ENCODE data around the gene WDSUB1.

The WDSUB1 gene

DNA sequence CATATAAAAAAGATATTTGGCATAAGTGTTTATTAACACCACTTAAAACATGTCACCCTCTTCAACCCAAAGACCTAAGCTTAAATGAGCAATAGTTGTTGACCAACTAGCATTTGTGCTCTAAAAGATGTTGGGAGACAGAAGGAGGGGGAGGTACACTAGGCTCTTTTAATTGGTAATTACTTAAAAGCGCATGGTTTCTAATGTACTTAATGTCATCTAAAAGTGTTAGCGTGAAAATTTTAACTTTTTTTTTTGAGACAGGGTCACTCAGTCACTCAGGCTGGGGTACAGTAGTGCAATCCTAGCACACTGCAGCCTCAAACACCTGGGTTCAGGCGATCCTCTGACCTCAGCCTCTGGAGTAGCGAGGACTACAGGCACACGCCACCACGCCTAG, 5.5 kb downstream of the WDSUB1 start:
- TF ChIP-seq, protein P1, sequence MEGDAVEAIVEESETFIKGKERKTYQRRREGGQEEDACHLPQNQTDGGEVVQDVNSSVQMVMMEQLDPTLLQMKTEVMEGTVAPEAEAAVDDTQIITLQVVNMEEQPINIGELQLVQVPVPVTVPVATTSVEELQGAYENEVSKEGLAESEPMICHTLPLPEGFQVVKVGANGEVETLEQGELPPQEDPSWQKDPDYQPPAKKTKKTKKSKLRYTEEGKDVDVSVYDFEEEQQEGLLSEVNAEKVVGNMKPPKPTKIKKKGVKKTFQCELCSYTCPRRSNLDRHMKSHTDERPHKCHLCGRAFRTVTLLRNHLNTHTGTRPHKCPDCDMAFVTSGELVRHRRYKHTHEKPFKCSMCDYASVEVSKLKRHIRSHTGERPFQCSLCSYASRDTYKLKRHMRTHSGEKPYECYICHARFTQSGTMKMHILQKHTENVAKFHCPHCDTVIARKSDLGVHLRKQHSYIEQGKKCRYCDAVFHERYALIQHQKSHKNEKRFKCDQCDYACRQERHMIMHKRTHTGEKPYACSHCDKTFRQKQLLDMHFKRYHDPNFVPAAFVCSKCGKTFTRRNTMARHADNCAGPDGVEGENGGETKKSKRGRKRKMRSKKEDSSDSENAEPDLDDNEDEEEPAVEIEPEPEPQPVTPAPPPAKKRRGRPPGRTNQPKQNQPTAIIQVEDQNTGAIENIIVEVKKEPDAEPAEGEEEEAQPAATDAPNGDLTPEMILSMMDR (IDR thresholded peaks at IDR 0.05) = no peak

DNA sequence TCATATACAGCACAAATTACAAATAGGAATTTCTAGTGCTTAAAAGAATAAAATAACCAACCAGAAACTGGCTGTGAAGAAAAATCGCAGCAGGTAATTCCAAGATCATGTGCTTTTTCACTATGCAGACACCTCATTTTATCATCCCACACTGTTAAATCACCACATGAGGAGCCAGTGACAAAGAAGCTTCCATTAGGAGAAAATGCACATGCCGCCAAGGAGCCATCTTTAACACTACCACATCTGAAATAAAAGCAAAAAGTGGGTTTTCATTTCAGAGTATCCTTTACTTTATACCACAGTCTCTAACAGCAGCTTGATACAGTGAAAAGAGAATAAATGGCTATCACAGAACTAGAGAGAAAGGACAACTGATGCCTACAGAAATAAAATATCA, 6.8 kb downstream of the WDSUB1 start:
- TF ChIP-seq, protein P1 (IDR thresholded peaks at IDR 0.05) = no peak

GRCh38 chr2:159275111-159275510, 11.4 kb downstream of the WDSUB1 start:
- TF ChIP-seq, protein P1 (IDR thresholded peaks at IDR 0.05) = no peak

GRCh38 chr2:159272156-159272555, 14.3 kb downstream of the WDSUB1 start:
- TF ChIP-seq, protein P1 (IDR thresholded peaks at IDR 0.05) = no peak

- TF ChIP-seq, protein P1 (IDR thresholded peaks at IDR 0.05) = no peak
Observed at GRCh38 chr2:159270744-159271379, 15.6 kb downstream of the WDSUB1 start.

- TF ChIP-seq, protein P1 (IDR thresholded peaks at IDR 0.05) = no peak
Observed at GRCh38 chr2:159267921-159268320, 18.6 kb downstream of the WDSUB1 start.

DNA sequence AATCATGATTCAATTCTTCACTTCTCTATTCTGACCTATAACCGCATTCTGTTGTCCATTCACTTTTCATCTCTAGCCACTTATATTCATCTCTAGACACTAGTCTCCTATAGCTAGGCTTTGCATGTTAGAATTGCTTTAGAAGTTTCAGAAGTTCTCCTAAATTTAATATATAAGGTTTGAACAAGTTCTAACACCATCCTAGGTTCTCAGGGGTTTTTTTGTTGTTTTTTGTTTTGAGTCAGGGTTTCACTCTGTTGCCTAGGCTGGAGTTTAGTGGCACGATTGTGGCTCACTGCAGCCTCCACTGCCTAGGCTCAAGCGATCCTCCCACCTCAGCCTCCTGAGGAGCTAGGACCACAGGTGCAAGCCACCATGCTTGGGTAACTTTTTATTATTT, 19.9 kb downstream of the WDSUB1 start:
- TF ChIP-seq, protein P1 (IDR thresholded peaks at IDR 0.05) = no peak

DNA sequence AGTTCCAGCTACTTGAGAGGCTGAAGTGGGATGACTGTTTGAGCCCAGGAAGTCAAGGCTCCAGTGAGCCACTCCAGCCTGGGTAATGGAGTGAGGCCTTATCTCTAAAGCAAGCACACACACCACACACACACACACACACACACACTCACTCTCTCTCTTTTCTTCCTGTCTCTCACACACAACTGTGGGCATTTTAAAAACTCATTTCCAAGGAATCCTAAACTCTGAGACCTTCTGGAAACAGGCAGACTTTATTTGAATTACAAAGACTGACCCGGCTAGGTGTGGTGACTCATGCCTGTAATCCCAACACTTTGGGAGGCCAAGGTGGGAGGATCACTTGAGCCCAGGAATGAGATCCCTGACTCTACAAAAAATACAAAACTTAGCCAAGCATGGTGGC, 21.3 kb downstream of the WDSUB1 start:
- TF ChIP-seq, protein P1 (IDR thresholded peaks at IDR 0.05) = no peak
